ENCODE measurements around the gene SMIM32. TPM values are rescaled to one million over a fixed set of nuclear protein-coding genes. Genes with fewer than 3 reads are reported as not detected.

The SMIM32 gene
- total RNA-seq, 1 donor from 2014 or later, result 0.22 TPM

DNA sequence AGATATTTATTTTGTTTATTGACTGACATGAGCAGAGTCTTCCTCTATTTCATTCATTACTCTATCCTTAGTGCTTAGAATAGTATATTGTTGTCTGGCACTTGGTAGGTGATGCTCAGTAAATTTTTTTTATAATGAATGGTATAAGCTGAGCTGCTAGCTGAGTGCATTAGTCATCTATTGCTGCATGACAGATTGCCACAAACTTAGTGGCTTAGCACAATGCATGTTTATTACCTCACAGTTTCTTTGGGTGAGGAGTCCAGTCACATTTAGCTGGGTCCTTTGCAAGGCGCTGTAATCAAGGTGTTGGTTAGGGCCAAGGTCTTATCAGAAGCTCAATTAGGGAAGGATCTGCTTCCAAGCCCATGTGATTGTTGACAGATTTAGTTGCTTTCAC lies 37.2 kb downstream of the SMIM32 start:
- peaks cover 4% of the 10 kb centered on the region for H3K9me3 Mint-ChIP-seq
- no peak for DNase-seq (ENCODE audit: low spot score in 2 of 2, unreplicated experiment in 2 of 2)
- TF ChIP-seq, protein P1, sequence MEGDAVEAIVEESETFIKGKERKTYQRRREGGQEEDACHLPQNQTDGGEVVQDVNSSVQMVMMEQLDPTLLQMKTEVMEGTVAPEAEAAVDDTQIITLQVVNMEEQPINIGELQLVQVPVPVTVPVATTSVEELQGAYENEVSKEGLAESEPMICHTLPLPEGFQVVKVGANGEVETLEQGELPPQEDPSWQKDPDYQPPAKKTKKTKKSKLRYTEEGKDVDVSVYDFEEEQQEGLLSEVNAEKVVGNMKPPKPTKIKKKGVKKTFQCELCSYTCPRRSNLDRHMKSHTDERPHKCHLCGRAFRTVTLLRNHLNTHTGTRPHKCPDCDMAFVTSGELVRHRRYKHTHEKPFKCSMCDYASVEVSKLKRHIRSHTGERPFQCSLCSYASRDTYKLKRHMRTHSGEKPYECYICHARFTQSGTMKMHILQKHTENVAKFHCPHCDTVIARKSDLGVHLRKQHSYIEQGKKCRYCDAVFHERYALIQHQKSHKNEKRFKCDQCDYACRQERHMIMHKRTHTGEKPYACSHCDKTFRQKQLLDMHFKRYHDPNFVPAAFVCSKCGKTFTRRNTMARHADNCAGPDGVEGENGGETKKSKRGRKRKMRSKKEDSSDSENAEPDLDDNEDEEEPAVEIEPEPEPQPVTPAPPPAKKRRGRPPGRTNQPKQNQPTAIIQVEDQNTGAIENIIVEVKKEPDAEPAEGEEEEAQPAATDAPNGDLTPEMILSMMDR (IDR thresholded peaks at IDR 0.05; ENCODE audit: unreplicated experiment), result no peak
- no peaks in the 10 kb centered on the region for H3K27me3 Mint-ChIP-seq (ENCODE audit: low read depth)
- H3K4me1 Mint-ChIP-seq, result peaks cover 12% of the 10 kb centered on the region
- no peak overlapping the region for H3K27ac Mint-ChIP-seq
- no peak overlapping the region for H3K4me3 Mint-ChIP-seq
- H3K36me3 Mint-ChIP-seq, result peaks cover 34% of the 10 kb centered on the region

- no peak for DNase-seq (ENCODE audit: low spot score in 2 of 2, unreplicated experiment in 2 of 2)
- Mint-ChIP-seq H3K4me3 (no peak overlapping the region), H3K4me1 (peaks cover 11% of the 10 kb centered on the region), H3K9me3 (peaks cover 4% of the 10 kb centered on the region), H3K27me3 (ENCODE audit: low read depth) (no peaks in the 10 kb centered on the region), H3K36me3 (peaks cover 33% of the 10 kb centered on the region), H3K27ac (no peak overlapping the region)
- TF ChIP-seq, protein P1 (IDR thresholded peaks at IDR 0.05; ENCODE audit: unreplicated experiment), result no peak
Observed at GRCh38 chr5:136155078-136155477, 37.9 kb downstream of the SMIM32 start.

GRCh38 chr5:136153581-136154236 lies 39.3 kb downstream of the SMIM32 start:
- DNase-seq (ENCODE audit: low spot score in 2 of 2, unreplicated experiment in 2 of 2), result no peak
- H3K9me3 Mint-ChIP-seq, result peaks cover 4% of the 10 kb centered on the region
- H3K4me1 Mint-ChIP-seq, result peaks cover 11% of the 10 kb centered on the region
- H3K27me3 Mint-ChIP-seq (ENCODE audit: low read depth), result no peaks in the 10 kb centered on the region
- TF ChIP-seq, protein P1 (IDR thresholded peaks at IDR 0.05; ENCODE audit: unreplicated experiment), result no peak
- no peak overlapping the region for H3K4me3 Mint-ChIP-seq
- peaks cover 31% of the 10 kb centered on the region for H3K36me3 Mint-ChIP-seq
- no peak overlapping the region for H3K27ac Mint-ChIP-seq

DNA sequence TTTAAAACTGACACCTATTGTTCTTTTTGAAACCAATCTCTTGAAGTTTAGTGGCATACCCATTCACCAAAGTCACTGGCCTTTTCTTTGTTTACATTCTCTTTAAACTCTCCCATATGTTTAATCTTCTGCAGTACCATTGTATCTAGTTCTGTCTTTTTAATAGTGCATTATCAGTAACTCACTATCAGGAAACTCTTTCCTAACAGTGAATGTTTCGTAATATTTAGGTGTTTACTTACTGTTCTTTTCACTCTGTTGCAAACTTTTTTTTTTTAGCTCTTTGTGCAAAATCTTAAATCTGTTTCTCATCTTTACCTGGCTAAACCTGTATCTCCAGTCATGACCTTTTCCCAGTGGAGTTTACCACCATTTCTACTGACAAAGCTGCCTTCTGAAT lies 43.1 kb downstream of the SMIM32 start:
- peaks cover 13% of the 10 kb centered on the region for H3K36me3 Mint-ChIP-seq
- no peak overlapping the region for H3K27ac Mint-ChIP-seq
- H3K4me1 Mint-ChIP-seq, result peaks cover 9% of the 10 kb centered on the region
- no peaks in the 10 kb centered on the region for H3K9me3 Mint-ChIP-seq
- H3K4me3 Mint-ChIP-seq, result no peak overlapping the region
- DNase-seq (ENCODE audit: low spot score in 2 of 2, unreplicated experiment in 2 of 2), result no peak
- TF ChIP-seq, protein P1 (IDR thresholded peaks at IDR 0.05; ENCODE audit: unreplicated experiment), result no peak
- H3K27me3 Mint-ChIP-seq (ENCODE audit: low read depth), result no peaks in the 10 kb centered on the region

DNA sequence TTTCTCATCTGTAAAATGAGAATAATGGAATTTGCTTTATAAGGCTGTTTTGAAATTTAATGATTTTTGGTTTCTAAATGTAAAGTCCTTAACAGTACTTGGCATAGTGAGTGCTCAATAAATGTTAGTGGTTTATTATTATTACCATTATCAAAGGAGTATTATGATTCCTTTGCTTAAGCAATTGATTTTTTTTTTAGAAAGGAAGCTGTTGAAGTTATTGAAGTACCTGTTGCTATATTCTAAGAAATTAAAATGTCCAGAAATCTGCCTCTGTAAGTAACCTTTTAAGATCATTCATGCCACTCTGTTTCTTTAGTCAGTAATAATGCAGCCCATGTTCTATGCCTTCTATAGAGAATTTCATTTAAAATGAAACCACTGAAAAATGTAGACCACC lies 45.3 kb downstream of the SMIM32 start:
- Mint-ChIP-seq H3K36me3 (no peaks in the 10 kb centered on the region), H3K4me3 (no peak overlapping the region), H3K27ac (no peak overlapping the region), H3K4me1 (peaks cover 9% of the 10 kb centered on the region), H3K9me3 (no peaks in the 10 kb centered on the region), H3K27me3 (ENCODE audit: low read depth) (no peaks in the 10 kb centered on the region)
- DNase-seq (ENCODE audit: low spot score in 2 of 2, unreplicated experiment in 2 of 2), result no peak
- TF ChIP-seq, protein P1 (IDR thresholded peaks at IDR 0.05; ENCODE audit: unreplicated experiment), result no peak

Measured in mesothelial cell of epicardium (in vitro differentiated cells).